Measurements from ENCODE around the gene NACA2. TPM values are rescaled to one million over a fixed set of nuclear protein-coding genes. Genes with fewer than 3 reads are reported as not detected.

Gene NACA2
- polyA plus RNA-seq, 1 experiment, result not detected

DNA sequence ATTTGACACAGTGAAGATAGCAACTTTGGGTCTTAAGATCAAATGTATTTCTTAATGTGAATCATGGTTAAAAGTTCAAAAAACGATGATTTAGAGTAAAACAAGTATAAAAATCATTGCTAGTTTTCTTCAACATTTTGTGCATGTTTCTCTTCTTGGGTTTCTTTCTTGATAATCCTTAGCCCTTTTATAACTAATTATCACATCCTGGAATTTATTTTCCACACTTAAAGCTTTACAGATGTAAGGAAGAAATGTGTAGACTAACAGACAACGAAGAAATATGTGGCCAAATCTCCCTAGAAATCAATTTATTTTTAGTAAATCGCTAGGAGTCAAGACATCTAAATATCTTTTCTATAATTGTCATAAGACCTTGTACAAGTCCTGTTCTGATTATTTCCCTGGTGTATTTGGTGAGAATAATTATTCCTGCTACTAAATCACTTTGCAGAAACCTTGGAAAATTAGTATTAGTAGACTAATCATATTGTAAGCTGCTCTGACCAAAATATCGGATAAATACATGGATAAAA is 4.9 kb downstream of the NACA2 start:
- TF ChIP-seq, protein P1, sequence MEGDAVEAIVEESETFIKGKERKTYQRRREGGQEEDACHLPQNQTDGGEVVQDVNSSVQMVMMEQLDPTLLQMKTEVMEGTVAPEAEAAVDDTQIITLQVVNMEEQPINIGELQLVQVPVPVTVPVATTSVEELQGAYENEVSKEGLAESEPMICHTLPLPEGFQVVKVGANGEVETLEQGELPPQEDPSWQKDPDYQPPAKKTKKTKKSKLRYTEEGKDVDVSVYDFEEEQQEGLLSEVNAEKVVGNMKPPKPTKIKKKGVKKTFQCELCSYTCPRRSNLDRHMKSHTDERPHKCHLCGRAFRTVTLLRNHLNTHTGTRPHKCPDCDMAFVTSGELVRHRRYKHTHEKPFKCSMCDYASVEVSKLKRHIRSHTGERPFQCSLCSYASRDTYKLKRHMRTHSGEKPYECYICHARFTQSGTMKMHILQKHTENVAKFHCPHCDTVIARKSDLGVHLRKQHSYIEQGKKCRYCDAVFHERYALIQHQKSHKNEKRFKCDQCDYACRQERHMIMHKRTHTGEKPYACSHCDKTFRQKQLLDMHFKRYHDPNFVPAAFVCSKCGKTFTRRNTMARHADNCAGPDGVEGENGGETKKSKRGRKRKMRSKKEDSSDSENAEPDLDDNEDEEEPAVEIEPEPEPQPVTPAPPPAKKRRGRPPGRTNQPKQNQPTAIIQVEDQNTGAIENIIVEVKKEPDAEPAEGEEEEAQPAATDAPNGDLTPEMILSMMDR (IDR thresholded peaks at IDR 0.05; ENCODE audit: insufficient read depth, low read depth, low read length), result no peak
- H3K27me3 ChIP-seq (ENCODE audit: control insufficient read depth, insufficient read depth, low read length), result peaks cover 4% of the 10 kb centered on the region; the same call in 1 of the 2 replicates
- no peak overlapping the region for H3K4me3 ChIP-seq (ENCODE audit: low read depth, low read length)
- no peak for DNase-seq (ENCODE audit: low read depth)
- no peaks in the 10 kb centered on the region for H3K36me3 ChIP-seq (ENCODE audit: control insufficient read depth, insufficient read depth, low read length)
- ChIA-PET POLR2A (no interaction called here), CTCF (interaction anchor here (0.8 to 2.6 kb wide), 3 partner anchors 13 to 173 kb away, joined by 3 to 12 read pairs (median 5); no protein-coding TSS in a partner anchor)

DNA sequence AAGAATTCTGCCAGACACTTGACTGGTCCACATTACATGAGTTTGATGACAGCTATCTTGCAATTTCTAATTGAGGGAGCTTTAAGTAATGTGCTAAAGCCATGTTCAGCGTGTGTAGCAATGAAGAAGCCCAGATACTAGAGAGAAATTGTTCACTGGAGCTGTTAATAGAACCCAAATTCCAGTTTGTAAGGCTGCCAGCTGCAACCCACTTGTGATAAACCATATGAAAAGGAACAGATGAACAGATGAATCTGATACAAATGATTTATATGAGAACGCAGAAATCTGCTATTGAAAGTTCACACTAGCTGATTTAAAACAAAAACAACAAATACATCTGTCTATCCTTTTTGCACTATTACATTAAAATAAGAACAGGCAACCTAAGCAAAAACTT is 6.2 kb downstream of the NACA2 start:
- ChIA-PET POLR2A (no interaction called here), CTCF (interaction anchor here (0.7 to 3.9 kb wide), 3 partner anchors 10 to 172 kb away, joined by 3 to 38 read pairs (median 5); no protein-coding TSS in a partner anchor)
- no peak for DNase-seq (ENCODE audit: low read depth)
- TF ChIP-seq, protein P1 (IDR thresholded peaks at IDR 0.05; ENCODE audit: insufficient read depth, low read depth, low read length), result no peak
- Histone ChIP-seq H3K4me3 (ENCODE audit: low read depth, low read length) (no peak overlapping the region), H3K36me3 (ENCODE audit: control insufficient read depth, insufficient read depth, low read length) (no peaks in the 10 kb centered on the region), H3K27me3 (ENCODE audit: control insufficient read depth, insufficient read depth, low read length) (peaks cover 2% of the 10 kb centered on the region; the same call in 1 of the 2 replicates)

DNA sequence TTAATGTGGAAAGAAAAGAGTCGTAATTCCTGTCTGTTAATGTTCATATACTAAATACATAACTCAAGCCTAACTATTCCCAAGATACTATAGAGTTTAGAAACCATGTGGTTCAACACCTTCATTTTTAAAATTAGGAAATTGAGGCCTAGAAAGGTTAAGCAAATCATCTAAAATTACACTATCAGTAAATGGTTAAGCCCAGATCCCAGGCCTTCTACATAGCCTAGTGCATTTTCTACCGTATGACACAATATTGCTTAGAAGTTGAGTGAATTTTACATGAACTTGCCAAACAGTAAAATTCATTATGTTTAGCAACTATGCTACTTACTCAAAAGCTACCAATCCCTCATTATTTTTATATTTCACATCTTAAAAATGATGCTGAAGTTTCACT is 6.8 kb downstream of the NACA2 start:
- H3K36me3 ChIP-seq (ENCODE audit: control insufficient read depth, insufficient read depth, low read length), result no peaks in the 10 kb centered on the region
- H3K4me3 ChIP-seq (ENCODE audit: low read depth, low read length), result no peak overlapping the region
- CTCF ChIA-PET, result interaction anchor here (0.7 to 3.9 kb wide), 4 partner anchors 9 to 253 kb away, joined by 3 to 38 read pairs (median 4); no protein-coding TSS in a partner anchor
- POLR2A ChIA-PET, result no interaction called here
- TF ChIP-seq, protein P1 (IDR thresholded peaks at IDR 0.05; ENCODE audit: insufficient read depth, low read depth, low read length), result no peak
- no peak for DNase-seq (ENCODE audit: low read depth)
- H3K27me3 ChIP-seq (ENCODE audit: control insufficient read depth, insufficient read depth, low read length), result no peaks in the 10 kb centered on the region

DNA sequence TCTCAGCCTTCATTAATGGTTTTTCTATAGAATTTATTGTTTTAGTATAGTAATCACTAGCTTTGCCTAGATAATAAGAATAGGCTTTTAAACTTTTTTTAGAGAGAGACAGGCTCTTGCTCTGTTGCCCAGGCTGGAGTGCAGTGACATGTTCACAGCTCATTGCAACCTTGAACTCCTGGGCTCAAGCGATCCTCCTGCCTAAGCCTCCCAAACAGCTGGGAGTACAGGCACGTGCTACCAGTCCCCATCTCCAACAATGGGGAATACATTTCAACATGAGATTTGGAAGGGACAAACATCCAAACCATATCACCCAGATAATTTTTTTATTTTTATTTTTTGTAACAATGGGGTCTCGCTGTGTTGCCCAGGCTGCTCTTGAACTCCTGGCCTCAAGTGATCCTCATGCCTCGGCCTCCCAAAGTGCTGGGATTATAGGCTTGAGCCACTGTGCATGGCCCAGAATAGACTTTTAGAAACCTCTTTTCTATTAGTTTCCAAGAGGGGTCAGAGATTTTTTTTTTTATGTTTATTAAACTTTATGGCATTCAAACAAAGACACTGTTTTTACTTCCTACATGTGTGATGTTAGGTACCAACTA is 7.3 kb downstream of the NACA2 start:
- POLR2A ChIA-PET, result no interaction called here
- CTCF ChIA-PET, result interaction anchor here (0.6 to 3.9 kb wide), 10 partner anchors 9 to 487 kb away, joined by 3 to 38 read pairs (median 4); no protein-coding TSS in a partner anchor

DNA sequence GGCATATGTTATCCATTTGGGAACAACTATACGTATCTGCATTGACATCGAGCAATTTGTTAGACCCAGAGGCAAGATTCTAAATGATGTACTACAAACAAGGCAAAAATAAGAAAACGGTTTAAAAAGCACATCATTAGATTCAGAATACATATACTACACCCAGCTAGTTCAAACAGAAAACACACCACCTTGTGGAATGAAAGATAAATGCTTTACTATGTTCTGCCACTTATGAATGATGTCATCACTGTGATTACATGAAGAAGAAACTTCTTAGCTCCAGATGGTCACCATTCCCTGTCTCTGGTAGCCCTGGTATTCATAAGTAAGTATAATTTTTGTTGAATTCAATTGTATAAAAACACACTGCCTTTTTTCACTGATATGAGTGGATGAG is 7.8 kb downstream of the NACA2 start:
- peak; percentile 37 for DNase-seq (ENCODE audit: low read depth)
- Histone ChIP-seq H3K4me3 (ENCODE audit: low read depth, low read length) (no peak overlapping the region), H3K27me3 (ENCODE audit: control insufficient read depth, insufficient read depth, low read length) (no peaks in the 10 kb centered on the region), H3K36me3 (ENCODE audit: control insufficient read depth, insufficient read depth, low read length) (no peaks in the 10 kb centered on the region)
- TF ChIP-seq, protein P1 (IDR thresholded peaks at IDR 0.05; ENCODE audit: insufficient read depth, low read depth, low read length), result peak; percentile 39
- POLR2A ChIA-PET, result no interaction called here
- CTCF ChIA-PET, result interaction anchor here (0.6 to 3.9 kb wide), 10 partner anchors 9 to 1139 kb away, joined by 3 to 38 read pairs (median 4); no protein-coding TSS in a partner anchor

More for the DNA sequence above, 7.3 kb downstream of the NACA2 start:
- no peaks in the 10 kb centered on the region for H3K27me3 ChIP-seq (ENCODE audit: control insufficient read depth, insufficient read depth, low read length)
- no peak overlapping the region for H3K4me3 ChIP-seq (ENCODE audit: low read depth, low read length)
- no peak for DNase-seq (ENCODE audit: low read depth)
- no peaks in the 10 kb centered on the region for H3K36me3 ChIP-seq (ENCODE audit: control insufficient read depth, insufficient read depth, low read length)
- TF ChIP-seq, protein P1 (IDR thresholded peaks at IDR 0.05; ENCODE audit: insufficient read depth, low read depth, low read length), result no peak
